HG02852 (cell line): ENCODE measurements around the gene AFMID.

ENCODE experiments used
- ATAC-seq: cut with Tn5 transposase; IDR thresholded peaks from one replicate; pipeline ENCODE4 v1.9.1; 2021; ENCODE audit warnings: mild to moderate bottlenecking, moderate library complexity; ENCODE audit not compliant: unreplicated experiment

AFMID gene

DNA sequence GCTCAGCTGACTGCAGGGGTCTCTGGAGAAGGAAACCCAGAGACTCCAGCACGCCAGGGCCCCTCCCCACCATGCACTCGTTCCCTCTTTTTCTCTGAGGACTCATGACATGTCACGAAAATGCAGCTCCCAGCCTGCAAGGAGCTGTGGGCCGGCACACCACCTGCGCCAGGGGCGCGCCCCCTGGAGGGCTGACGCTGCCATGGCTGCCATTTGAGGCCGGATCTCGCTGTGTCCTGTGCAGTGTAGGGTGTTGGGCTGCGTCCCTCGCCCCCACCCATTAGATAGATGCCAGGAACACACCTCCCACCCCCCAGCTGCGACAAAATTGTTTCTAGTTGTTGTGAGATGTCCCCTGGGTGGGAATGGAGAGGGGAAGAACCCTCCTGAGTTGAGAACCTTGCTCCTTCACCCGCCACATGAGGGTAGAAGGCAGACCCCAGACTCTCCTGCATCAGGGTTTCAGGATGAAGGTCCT lies 10.6 kb upstream of the AFMID start:
- no peak for ATAC-seq

DNA sequence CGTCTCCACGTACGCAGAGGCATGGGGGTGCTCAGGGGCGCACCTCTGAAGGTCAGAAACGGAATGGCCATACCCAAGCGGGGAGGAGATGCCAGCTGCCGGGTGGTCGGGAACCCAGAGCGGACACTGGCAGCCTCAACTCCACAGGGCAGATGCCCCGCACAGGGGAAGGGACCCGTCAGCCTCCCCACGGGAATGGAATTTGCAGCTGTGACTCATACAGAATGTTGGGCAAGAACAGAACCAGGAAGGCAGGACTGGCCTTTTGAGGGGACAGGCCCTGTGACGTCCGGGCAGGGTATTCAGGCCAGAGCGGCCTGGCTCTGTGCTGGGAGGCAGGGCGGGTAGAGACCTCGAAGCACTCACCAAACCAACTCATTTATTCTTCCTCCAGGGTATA lies 7.8 kb upstream of the AFMID start:
- ATAC-seq: no peak

DNA sequence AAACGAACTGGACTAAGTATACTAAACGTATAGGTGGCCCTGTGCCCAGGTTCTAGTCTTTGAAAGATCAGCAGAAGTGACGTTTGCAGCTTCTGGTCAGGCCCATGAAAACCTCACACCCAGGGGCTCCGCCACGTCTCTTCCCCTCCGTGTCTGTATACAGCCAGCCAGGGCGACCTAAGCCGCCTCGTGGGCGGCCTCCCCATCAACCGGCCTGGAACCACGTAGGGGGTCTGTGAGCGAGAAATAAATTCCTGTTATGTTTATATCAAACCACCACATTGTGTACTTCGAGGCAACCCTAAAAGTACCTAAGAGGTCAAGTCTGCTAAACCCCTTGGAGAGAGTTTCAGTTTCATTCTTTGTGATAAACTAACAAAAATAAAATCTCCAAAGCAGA lies 7.1 kb upstream of the AFMID start:
- ATAC-seq: no peak

DNA sequence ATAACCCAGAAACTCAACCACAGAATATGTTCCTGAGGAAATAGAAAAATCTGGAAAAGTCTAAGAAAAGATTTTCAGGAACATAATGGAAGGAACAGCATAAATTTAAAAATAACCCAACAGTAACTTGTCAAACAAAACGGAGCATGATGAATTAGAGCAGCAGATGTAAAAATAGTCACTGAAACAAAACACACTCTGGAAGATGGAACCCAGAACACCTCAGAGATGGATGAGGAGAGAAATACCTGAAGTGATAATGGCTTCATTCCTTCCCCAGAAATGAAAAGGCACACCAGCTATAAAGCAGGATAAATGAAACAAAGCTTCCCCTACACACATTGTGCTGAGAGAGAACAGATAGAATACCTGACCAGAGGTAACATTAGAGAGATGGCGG lies 6.7 kb upstream of the AFMID start:
- no peak for ATAC-seq

DNA sequence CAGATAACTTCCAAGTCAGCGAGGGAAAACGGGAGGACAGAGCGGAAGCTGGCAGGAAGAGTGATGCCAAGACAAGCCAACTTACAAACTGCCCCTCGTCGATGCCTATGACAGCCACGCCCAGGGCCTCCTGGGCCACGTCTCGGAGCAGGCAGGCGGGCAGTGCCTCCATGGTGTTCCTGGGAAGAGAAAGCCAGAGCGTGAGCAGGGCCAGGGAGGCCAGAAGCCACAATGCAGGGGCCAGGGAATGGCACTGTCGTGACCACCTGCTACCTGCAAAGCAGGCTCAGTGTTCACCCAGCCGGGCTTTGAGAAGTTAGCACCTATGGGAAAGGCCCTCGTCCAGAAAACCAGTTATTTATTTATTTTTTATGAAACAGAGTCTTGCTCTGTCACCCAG lies 4.7 kb upstream of the AFMID start:
- ATAC-seq: no peak

DNA sequence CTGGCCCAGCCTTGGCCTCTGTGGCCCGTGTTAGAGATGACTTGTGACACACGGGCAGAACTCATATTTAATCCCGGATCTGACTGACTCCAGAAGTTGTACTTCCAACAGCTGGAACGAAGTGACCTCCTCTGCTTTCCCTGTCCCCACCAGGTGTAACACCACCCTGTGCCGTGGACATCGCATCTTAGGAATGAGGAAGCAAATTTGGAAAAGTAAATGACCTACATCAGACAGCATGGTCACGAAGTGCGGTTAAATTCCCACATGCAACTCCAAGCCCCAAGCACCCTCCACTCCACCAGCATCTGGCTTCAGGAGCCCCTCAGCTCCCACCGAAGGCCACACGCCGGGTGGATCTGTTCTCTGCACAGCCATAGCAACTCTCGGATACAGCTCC lies 3.2 kb upstream of the AFMID start:
- no peak for ATAC-seq

DNA sequence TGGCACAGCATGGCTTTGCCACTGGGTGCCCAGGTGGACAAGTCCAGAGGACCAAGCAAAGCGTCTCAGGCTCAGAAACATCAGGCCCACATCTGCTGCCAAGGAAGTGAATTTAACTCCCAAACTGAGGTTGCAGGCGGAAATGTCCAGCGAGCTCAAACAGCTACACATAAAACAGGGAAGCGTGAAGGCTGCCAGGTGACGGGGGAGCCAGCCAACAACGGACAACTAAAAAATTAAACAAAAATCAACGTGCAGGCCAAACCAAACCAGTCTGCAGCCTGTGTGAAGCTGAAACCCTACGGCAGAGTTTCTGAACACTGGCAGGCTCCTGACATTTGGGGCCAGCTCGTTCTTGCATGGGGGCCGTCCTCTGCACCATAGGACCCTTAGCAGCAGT lies 2.8 kb upstream of the AFMID start:
- no peak for ATAC-seq

DNA sequence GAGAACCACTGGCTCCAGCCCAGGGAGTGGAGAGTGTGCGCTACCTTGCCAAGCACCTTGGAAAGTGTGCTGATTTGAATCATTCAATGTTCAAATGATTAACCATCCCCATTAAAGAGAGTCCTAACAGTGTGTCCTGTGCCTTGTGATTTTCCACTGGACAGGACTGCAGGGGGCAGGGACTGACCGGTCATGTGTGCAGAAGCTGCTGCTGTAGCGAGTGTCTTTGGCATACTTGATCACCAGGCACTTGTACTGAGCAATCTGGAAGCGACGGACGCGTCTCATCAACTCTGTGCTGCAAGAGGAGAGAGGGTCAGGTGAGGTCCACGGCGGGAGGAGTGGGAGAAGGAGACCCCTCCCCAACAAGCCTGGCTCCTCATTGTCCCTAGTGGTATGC lies 2.3 kb upstream of the AFMID start:
- no peak for ATAC-seq

DNA sequence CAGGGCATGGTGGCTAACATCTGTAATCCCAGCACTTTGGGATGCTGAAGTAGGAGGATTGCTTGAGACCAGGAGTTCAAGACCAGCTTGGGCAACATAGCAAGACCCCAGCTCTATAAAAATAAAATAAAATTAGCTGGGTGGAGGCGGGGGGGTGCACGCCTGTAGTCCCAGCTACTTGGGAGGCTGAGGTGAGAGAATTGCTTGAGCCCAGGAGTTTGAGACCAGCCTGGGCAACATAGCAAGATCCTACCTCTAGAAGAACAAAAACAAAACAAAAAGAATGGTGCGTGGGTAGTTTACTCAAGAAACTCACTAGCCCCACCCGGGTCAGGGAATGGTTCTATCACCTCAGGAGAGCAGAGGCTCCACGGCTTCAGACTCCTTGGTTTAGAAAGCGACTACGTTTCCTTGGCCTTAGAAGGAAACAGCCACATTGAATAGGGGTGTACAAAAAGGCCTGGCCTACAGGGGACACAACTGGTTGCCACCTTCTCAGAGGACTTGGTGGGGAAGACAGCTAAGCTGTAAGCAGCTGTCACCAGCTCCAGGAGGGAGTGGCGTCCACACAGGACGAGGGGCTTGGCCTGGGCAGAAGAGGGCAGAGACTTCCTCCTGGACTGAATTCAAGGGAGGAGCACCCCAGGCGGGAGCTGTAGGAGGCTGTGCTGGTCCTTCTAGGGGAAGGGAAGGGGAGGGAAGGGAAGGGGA lies 1.0 kb upstream of the AFMID start:
- no peak for ATAC-seq

DNA sequence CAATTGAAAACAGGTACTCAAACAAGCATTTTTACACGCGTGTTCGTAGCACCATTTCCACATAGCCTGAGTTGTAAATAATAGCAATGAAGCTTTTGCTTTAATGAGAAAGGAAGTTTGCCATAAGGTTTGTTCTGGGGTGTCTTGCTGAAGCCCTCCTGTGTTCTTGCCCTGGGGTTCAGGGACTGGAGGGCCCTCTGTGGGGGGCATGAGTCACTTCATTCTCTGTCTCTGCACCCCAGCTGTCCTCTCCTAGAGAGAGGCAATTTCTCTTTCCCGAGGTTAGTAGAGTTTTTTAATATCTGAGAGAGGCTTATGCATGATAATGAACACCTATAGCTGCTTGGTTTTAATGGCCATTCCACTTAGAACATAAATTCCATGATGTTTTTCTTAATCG lies 9.6 kb downstream of the AFMID start:
- ATAC-seq: no peak

DNA sequence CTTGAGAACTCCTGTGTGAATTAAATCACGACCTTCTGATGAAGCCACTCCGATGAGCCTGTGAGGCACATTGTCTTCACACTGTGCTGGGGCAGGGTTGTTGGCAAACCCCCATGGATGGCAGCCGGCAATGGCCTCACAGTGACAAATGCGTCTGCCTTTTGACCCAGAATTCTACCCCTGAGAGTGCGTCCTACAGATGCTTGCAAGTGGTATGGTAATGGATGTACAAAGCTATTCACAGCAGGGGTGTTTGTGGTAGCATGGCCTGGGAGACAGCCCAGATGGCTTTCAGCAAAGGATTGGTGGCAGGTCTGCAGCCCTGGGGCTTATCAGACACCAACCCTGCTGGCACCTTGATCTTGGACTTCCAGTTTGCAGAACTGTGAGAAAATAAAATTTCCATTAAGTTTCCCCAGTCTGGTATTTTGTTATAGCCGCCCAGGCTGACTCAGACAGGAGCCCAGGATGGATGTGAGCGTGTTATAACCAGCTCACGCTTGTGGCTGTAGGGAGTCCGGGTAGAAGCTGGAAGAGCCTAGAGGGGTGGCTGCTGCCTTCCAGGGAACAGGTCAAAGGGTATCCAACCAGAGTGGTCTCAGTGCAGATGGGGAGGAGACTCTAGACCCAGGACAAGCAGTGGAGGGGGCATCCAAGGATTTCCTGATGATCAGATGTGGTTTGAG lies 10.1 kb downstream of the AFMID start:
- no peak for ATAC-seq

DNA sequence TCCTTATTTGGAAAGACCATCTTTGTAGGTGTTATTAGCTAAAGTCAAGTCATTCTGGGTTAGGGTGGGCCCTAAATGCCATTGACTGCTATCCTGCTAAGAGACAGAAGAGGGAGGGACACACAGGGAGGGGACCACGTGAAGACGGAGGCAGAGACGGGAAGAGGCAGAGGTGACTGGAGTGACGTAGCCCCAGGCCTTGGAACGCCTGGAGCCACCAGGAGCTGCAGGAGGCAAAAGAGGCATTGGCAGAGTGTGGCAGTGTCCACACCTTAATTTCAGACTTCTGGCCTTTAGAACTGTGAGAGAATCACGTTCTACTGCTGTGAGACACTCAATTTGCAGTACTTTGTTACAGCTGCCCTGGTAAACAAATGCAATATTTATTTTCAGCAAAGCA lies 13.3 kb downstream of the AFMID start:
- ATAC-seq: no peak

DNA sequence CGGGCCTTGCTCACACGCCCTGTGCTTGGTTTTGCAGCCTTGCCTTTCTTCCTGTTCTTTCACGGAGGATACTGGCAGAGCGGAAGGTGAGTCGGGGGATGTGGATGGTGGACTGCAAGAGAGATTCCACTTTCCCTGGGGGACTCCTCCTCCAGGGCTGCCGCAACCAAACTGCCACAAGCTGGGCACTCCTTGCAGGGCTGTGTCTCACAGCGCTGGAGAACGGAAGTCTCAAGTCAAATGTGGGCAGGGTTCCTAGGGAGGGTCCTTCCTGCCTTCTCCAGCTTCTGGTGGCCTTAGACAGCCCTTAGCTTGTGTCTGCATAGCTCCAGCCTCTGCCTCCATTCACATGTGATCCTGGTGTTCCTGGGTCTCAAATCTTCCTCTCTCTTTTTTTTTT lies 15.5 kb downstream of the AFMID start:
- no peak for ATAC-seq

DNA sequence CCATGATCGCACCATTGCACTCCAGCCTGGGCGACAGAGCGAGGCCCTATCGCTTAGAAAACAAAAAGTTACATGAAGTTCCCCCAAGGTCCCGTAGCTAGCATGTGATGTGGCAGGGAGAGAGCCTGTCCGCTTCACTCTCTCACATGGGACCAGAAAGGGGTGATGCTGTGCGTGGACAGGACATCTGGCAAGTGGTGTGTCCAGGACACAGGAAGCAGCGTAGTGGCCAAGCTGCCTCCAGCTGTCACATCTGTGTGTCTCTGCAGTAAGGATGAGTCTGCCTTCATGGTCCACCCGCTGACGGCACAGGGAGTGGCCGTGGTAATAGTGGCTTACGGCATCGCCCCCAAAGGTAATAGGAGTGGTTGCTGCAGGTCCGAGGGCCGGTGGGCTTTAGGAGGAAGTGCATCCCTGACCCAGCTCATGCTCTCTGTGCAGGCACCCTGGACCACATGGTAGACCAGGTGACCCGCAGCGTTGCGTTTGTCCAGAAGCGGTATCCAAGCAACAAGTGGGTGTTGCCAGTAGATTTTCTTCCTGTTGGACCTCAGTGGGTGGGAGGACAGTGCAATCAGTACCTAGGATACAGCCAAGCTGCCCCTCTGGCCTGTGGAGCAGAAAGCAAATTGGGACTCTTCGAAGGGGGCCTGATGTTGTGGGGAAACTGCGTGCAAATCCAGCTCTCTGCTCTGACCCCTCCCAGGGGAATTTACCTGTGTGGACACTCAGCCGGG lies 17.4 kb downstream of the AFMID start:
- ATAC-seq: no peak

DNA sequence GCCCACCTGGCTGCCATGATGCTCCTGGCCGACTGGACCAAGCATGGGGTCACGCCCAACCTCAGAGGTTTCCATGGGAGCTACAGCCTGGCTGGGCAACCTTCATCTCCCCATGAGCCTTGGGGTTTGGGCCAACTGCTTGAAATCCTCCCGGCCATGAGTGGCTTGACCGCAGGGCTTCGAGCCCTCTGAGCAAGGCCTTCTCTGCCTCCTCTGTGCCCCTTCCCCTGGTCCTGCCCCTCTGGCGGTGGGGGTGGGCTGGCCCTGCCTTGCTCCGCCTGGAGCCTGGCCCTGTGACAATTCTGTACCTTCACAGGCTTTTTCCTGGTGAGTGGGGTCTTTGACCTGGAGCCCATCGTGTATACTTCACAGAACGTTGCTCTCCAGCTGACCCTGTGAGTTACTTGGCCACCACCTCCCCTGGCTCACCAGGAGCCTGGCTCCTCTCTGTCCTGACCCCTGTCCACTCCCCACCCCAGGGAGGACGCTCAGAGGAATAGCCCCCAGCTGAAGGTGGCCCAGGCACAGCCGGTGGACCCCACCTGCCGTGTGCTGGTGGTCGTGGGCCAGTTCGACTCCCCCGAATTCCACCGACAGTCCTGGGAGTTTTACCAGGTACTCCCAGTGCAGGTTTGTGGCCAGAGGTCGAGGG lies 18.1 kb downstream of the AFMID start:
- no peak for ATAC-seq

DNA sequence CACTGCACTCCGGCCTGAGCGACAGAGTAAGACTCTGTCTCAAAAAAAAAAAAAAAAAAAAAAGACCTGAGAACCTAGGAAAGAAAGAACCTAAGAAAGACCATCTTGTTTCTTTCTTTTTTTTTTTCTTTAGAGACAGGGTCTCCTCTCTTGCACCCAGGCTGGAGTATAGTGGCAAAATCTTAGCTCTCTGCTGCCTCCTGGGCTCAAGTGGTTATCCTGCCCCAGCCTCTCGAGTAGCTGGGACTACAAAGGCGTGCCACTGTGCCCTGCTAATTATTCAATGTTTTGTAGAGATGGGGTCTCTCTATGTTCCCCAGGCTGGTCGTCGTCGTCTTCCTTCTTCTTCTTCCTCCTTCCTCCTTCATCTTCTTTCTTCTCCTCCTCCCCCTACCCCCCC lies 19.1 kb downstream of the AFMID start:
- no peak for ATAC-seq

DNA sequence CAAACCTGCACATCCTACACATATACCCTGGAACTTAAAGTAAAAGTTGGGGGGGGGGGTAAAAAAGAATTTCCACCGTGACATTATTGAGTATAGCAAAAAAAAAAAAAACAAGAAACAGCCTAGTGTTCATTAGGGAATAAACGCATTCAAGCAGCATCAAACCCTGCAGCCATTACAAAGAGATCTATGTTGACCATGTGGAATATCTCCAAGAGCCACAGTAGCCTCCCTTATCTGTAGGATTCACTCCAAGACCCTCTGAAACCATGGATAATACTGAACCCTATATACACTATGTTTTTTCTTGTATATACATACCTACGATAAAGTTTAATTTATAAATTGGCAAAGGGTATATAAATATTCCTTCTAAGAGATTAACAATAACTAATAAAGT lies 21.3 kb downstream of the AFMID start:
- no peak for ATAC-seq

DNA sequence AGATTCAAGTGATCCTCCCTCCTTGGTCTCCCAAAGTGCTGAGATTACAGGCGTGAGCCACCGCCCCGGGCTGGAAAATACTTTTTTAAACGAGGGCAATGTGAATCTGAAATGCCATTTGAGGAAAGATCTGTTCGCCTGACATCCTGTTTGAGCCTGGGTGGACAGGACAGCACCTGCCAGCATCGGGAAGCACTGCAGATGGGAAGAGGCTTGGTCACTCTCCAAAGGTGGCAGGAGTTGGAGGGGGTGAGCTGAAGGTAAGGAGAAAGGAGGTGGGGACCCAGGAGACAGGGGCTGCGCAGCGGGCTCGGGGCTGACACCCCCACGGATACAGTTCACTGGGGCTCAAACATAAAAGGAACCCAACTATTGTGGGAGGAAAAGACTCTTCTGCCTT lies 22.9 kb downstream of the AFMID start:
- no peak for ATAC-seq

DNA sequence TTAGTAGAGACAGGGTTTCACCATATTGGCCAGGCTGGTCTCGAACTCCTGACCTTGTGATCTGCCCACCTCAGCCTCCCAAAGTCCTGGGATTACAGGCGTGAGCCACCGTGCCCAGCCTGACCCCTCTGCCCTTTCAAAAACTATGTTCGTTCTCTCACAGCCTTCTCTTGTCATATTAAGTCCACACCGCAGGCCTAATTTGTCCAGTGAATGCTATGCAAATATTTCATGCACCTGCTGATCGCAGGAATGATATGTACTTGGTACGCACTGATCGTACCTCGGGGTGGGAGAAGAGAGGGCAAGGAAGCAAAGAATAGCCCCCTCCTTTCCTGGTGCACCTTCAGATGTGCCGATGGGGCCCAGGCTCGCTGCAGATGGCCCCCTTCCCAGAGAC lies 23.9 kb downstream of the AFMID start:
- ATAC-seq: no peak

DNA sequence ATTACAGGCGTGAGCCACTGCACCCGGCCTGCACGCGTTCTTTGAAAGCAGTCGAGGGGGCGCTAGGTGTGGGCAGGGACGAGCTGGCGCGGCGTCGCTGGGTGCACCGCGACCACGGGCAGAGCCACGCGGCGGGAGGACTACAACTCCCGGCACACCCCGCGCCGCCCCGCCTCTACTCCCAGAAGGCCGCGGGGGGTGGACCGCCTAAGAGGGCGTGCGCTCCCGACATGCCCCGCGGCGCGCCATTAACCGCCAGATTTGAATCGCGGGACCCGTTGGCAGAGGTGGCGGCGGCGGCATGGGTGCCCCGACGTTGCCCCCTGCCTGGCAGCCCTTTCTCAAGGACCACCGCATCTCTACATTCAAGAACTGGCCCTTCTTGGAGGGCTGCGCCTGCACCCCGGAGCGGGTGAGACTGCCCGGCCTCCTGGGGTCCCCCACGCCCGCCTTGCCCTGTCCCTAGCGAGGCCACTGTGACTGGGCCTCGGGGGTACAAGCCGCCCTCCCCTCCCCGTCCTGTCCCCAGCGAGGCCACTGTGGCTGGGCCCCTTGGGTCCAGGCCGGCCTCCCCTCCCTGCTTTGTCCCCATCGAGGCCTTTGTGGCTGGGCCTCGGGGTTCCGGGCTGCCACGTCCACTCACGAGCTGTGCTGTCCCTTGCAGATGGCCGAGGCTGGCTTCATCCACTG lies 27.0 kb downstream of the AFMID start, which contains the start of gene BIRC5:
Gene BIRC5 (plus strand): TSS at position 238 of the 690 bp plus-strand sequence. CDS start 64 bp downstream, at position 302.
- peak; percentile 75 for ATAC-seq

DNA sequence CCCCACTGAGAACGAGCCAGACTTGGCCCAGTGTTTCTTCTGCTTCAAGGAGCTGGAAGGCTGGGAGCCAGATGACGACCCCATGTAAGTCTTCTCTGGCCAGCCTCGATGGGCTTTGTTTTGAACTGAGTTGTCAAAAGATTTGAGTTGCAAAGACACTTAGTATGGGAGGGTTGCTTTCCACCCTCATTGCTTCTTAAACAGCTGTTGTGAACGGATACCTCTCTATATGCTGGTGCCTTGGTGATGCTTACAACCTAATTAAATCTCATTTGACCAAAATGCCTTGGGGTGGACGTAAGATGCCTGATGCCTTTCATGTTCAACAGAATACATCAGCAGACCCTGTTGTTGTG lies 27.5 kb downstream of the AFMID start:
- no peak for ATAC-seq
